Activated T-helper 2 cell treated with anti-CD3 and anti-CD28 coated beads, Interferon-gamma antibody, Interleukin-2, Interleukin-4, amounts not matched to agents 10 μg/mL and 5 μg/mL and 100 μg/mL, durations not matched to agents 14 hours and 24 hours and 36 hours (primary cell): ENCODE results near the gene TRAFD1. TPM values are rescaled to one million over a fixed set of nuclear protein-coding genes. Genes with fewer than 3 reads are reported as not detected.
A peak's percentile ranks its signal among the peaks of the same experiment; 100 is the strongest.

Source experiments
- DNase-seq: peaks from one replicate; pipeline ENCODE4 v3.0.0; 2021; ENCODE audit warnings: low spot score
- H3K27ac Mint-ChIP-seq: one replicate; pipeline ENCODE4 v1.8.0; 2021; ENCODE audit warnings: mixed read lengths
- H3K27me3 Mint-ChIP-seq: one replicate; pipeline ENCODE4 v1.8.0; 2021; ENCODE audit warnings: low read depth, mixed read lengths
- H3K36me3 Mint-ChIP-seq: one replicate; pipeline ENCODE4 v1.8.0; 2021; ENCODE audit warnings: low read depth, mixed read lengths
- H3K4me1 Mint-ChIP-seq: one replicate; pipeline ENCODE4 v1.8.0; 2021; ENCODE audit warnings: low read depth, mixed read lengths
- H3K4me3 Mint-ChIP-seq: one replicate; pipeline ENCODE4 v1.8.0; 2021; ENCODE audit warnings: low read depth, mild to moderate bottlenecking, moderate library complexity, mixed read lengths
- H3K9me3 Mint-ChIP-seq: one replicate; pipeline ENCODE4 v1.8.0; 2021; ENCODE audit warnings: mixed read lengths
- intact Hi-C: fragments of 100-400 bp; cut with micrococcal nuclease; formaldehyde crosslinking; loops from one replicate; pipeline ENCODE4 v1.15.1; 2023
- total RNA-seq: library from RNA; stranded (reverse); gene quantifications from 2 replicates; pipeline ENCODE4 v1.2.3, GENCODE V29; 2022

The TRAFD1 gene
- total RNA-seq, 1 donor from 2014 or later = 34.7 TPM

- peaks cover 10% of the 10 kb centered on the region for H3K4me1 Mint-ChIP-seq
- intact Hi-C loops = no loop called here
- peaks cover 41% of the 10 kb centered on the region for H3K36me3 Mint-ChIP-seq
- no peaks in the 10 kb centered on the region for H3K27me3 Mint-ChIP-seq
- no peak for DNase-seq
- no peak overlapping the region for H3K4me3 Mint-ChIP-seq
- H3K27ac Mint-ChIP-seq = no peak overlapping the region
- no peaks in the 10 kb centered on the region for H3K9me3 Mint-ChIP-seq
Observed at GRCh38 chr12:112178796-112179195, 53.4 kb downstream of the TRAFD1 start.

GRCh38 chr12:112179341-112179740, 54.0 kb downstream of the TRAFD1 start:
- Mint-ChIP-seq H3K4me1 (peaks cover 11% of the 10 kb centered on the region), H3K27ac (no peak overlapping the region), H3K9me3 (no peaks in the 10 kb centered on the region), H3K27me3 (no peaks in the 10 kb centered on the region), H3K36me3 (peaks cover 46% of the 10 kb centered on the region), H3K4me3 (no peak overlapping the region)
- intact Hi-C loops = no loop called here
- no peak for DNase-seq

- no peak overlapping the region for H3K4me3 Mint-ChIP-seq
- no peak for DNase-seq
- H3K27ac Mint-ChIP-seq = no peak overlapping the region
- H3K9me3 Mint-ChIP-seq = no peaks in the 10 kb centered on the region
- H3K27me3 Mint-ChIP-seq = no peaks in the 10 kb centered on the region
- H3K4me1 Mint-ChIP-seq = peaks cover 11% of the 10 kb centered on the region
- peaks cover 47% of the 10 kb centered on the region for H3K36me3 Mint-ChIP-seq
- intact Hi-C loops = no loop called here
Observed at GRCh38 chr12:112179916-112180315, 54.6 kb downstream of the TRAFD1 start.

GRCh38 chr12:112180422-112180821, 55.1 kb downstream of the TRAFD1 start:
- no peak overlapping the region for H3K27ac Mint-ChIP-seq
- no peak overlapping the region for H3K4me3 Mint-ChIP-seq
- no peak for DNase-seq
- no peaks in the 10 kb centered on the region for H3K9me3 Mint-ChIP-seq
- peaks cover 44% of the 10 kb centered on the region for H3K36me3 Mint-ChIP-seq
- intact Hi-C loops = no loop called here
- H3K27me3 Mint-ChIP-seq = no peaks in the 10 kb centered on the region
- peaks cover 11% of the 10 kb centered on the region for H3K4me1 Mint-ChIP-seq

- DNase-seq = no peak
- Mint-ChIP-seq H3K4me1 (peaks cover 11% of the 10 kb centered on the region), H3K9me3 (no peaks in the 10 kb centered on the region), H3K27ac (no peak overlapping the region), H3K4me3 (no peak overlapping the region), H3K27me3 (no peaks in the 10 kb centered on the region), H3K36me3 (peaks cover 34% of the 10 kb centered on the region)
- intact Hi-C loops = no loop called here
Observed at GRCh38 chr12:112182499-112182898, 57.1 kb downstream of the TRAFD1 start.

- Mint-ChIP-seq H3K36me3 (peaks cover 31% of the 10 kb centered on the region), H3K27me3 (no peaks in the 10 kb centered on the region), H3K9me3 (no peaks in the 10 kb centered on the region), H3K27ac (peak overlapping the region; percentile 13), H3K4me3 (no peak overlapping the region), H3K4me1 (peaks cover 11% of the 10 kb centered on the region)
- DNase-seq = no peak
- intact Hi-C loops = loop anchor here (1.0 kb wide), 1 partner anchor 53 kb away; no protein-coding TSS in a partner anchor
Observed at GRCh38 chr12:112183141-112184021, 58.0 kb downstream of the TRAFD1 start.

- Mint-ChIP-seq H3K4me1 (peaks cover 11% of the 10 kb centered on the region), H3K9me3 (no peaks in the 10 kb centered on the region), H3K27me3 (no peaks in the 10 kb centered on the region), H3K27ac (no peak overlapping the region), H3K36me3 (peaks cover 26% of the 10 kb centered on the region), H3K4me3 (no peak overlapping the region)
- intact Hi-C loops = no loop called here
- DNase-seq = no peak
Observed at GRCh38 chr12:112184056-112184887, 58.9 kb downstream of the TRAFD1 start.

GRCh38 chr12:112185093-112185923, 59.9 kb downstream of the TRAFD1 start:
- Mint-ChIP-seq H3K27ac (no peak overlapping the region), H3K36me3 (peaks cover 32% of the 10 kb centered on the region), H3K9me3 (no peaks in the 10 kb centered on the region), H3K4me3 (no peak overlapping the region), H3K4me1 (peaks cover 11% of the 10 kb centered on the region), H3K27me3 (no peaks in the 10 kb centered on the region)
- intact Hi-C loops = no loop called here
- no peak for DNase-seq

- intact Hi-C loops = no loop called here
- Mint-ChIP-seq H3K36me3 (peaks cover 36% of the 10 kb centered on the region), H3K4me1 (peaks cover 6% of the 10 kb centered on the region), H3K27ac (no peak overlapping the region), H3K9me3 (no peaks in the 10 kb centered on the region), H3K4me3 (no peak overlapping the region), H3K27me3 (no peaks in the 10 kb centered on the region)
- DNase-seq = no peak
Observed at GRCh38 chr12:112188130-112188830, 62.9 kb downstream of the TRAFD1 start.

GRCh38 chr12:112190231-112191025, 65.1 kb downstream of the TRAFD1 start:
- Mint-ChIP-seq H3K4me1 (no peaks in the 10 kb centered on the region), H3K9me3 (no peaks in the 10 kb centered on the region), H3K4me3 (no peak overlapping the region), H3K36me3 (peaks cover 26% of the 10 kb centered on the region), H3K27me3 (no peaks in the 10 kb centered on the region), H3K27ac (no peak overlapping the region)
- DNase-seq = no peak
- intact Hi-C loops = loop anchor here (10.0 kb wide), 1 partner anchor 246 kb away; no protein-coding TSS in a partner anchor

- Mint-ChIP-seq H3K27me3 (no peaks in the 10 kb centered on the region), H3K4me1 (no peaks in the 10 kb centered on the region), H3K4me3 (no peak overlapping the region), H3K27ac (no peak overlapping the region), H3K36me3 (peaks cover 26% of the 10 kb centered on the region), H3K9me3 (no peaks in the 10 kb centered on the region)
- no peak for DNase-seq
- intact Hi-C loops = loop anchor here (10.0 kb wide), 1 partner anchor 246 kb away; no protein-coding TSS in a partner anchor
Observed at GRCh38 chr12:112191201-112191600, 65.8 kb downstream of the TRAFD1 start.
